Lower leg skin (tissue), 3 donors: ENCODE results near the gene TMEM94.

Source experiments
- CTCF ChIP-seq, 3 donors: fragments of 450-650 bp; IDR thresholded peaks; one replicate each; pipeline ENCODE4 v1.5.1; 2016; ENCODE audit warnings: antibody characterized with exemption in 3 of 3, mild to moderate bottlenecking in 3 of 3, moderate library complexity in 2 of 3
- POLR2A ChIP-seq, 2 donors: fragments of 450-650 bp; IDR thresholded peaks; one replicate each; pipeline ENCODE4 v1.6.1; 2016 to 2017; ENCODE audit warnings: antibody characterized with exemption in 2 of 2, mild to moderate bottlenecking in 1 of 2, moderate library complexity in 1 of 2

- TF ChIP-seq CTCF (IDR thresholded peaks at IDR 0.05) (no peak), POLR2A (IDR thresholded peaks at IDR 0.05) (no peak)
These were observed 16.8 kb downstream of the TMEM94 start for GRCh38 chr17:75473246-75473645.
